ENCODE measurements around the gene CEP63. TPM values are rescaled to one million over a fixed set of nuclear protein-coding genes. Genes with fewer than 3 reads are reported as not detected.
A peak's percentile ranks its signal among the peaks of the same experiment; 100 is the strongest.

The CEP63 gene
- total RNA-seq, 2 experiments from 2014 or later = 25.3 to 27.0 TPM

DNA sequence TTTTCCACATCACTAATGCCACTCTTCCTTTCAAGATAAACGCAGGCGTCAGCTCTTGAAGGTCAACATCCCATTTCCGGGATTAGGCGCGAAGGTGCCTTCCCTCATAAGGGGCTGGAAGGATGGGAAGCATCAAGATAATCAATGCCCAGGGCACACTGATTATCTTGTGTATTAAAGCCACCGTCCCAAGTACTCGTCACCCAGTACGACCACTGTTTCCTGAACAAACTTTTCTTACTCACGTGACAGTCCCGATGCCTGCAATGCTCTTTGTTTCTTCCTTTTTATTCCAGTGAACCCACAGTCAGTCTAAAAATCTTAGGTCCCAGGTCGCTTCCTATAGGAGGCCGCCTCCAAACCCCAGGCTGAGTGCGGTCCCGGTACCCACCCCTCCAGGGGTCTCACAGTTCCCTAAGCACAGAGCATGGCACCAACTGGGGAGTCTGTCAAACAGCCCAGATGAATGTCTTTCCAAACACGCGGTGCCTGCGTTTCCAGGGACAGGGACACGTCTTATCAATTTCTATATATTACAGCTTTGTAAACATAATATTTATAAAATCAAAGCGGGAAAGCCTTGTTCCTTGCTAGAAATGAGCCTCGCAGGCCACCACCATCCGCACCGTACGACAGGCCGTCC is 661 bp upstream of the CEP63 start:
- peak overlapping the region; percentile 99 for H3K27ac Mint-ChIP-seq
- POLR2A ChIA-PET = interaction anchor here (1.0 to 1.8 kb wide), 6 partner anchors 8 to 253 kb away, joined by 3 to 6 read pairs (median 5); partner anchors contain the start of gene RYK
- peaks cover 43% of the 10 kb centered on the region for H3K4me1 Mint-ChIP-seq (ENCODE audit: low read depth)
- H3K27me3 Mint-ChIP-seq = no peaks in the 10 kb centered on the region
- TF ChIP-seq, protein P1, sequence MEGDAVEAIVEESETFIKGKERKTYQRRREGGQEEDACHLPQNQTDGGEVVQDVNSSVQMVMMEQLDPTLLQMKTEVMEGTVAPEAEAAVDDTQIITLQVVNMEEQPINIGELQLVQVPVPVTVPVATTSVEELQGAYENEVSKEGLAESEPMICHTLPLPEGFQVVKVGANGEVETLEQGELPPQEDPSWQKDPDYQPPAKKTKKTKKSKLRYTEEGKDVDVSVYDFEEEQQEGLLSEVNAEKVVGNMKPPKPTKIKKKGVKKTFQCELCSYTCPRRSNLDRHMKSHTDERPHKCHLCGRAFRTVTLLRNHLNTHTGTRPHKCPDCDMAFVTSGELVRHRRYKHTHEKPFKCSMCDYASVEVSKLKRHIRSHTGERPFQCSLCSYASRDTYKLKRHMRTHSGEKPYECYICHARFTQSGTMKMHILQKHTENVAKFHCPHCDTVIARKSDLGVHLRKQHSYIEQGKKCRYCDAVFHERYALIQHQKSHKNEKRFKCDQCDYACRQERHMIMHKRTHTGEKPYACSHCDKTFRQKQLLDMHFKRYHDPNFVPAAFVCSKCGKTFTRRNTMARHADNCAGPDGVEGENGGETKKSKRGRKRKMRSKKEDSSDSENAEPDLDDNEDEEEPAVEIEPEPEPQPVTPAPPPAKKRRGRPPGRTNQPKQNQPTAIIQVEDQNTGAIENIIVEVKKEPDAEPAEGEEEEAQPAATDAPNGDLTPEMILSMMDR (IDR thresholded peaks at IDR 0.05) = no peak
- H3K9me3 Mint-ChIP-seq = no peaks in the 10 kb centered on the region
- intact Hi-C loops (cut with micrococcal nuclease) = no loop called here
- CTCF ChIA-PET = interaction anchor here (1.2 to 8.0 kb wide), 4 partner anchors 10 to 273 kb away, joined by 3 to 68 read pairs (median 12); no protein-coding TSS in a partner anchor
- ATAC-seq (peak; percentile 8), DNase-seq (peak; percentile 95)
- H3K4me3 Mint-ChIP-seq = peak overlapping the region; percentile 91
- peaks cover 39% of the 10 kb centered on the region for H3K36me3 Mint-ChIP-seq (ENCODE audit: low read depth)

DNA sequence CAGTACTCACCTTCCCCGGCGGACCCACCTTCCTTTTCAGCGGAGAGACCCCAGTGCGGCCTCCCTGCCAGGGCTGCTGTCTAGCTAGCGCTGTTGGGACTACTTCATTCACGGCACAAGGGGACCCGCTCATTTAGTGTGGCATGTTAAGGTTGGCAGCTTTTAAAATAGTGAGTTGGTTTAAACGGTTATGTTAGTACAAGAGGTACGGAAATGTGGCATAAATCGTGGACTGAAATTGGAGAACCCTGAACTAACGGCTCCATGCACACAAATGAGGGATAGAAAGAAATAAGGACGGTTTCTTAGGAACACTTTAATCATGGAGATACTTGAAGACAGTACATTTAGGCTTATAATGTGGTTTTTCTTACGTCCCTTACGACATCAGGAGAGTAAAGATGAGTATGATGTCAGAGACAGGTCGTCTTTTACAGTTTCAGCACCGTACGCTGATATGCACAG is 752 bp downstream of the CEP63 start:
- ChIA-PET POLR2A (interaction anchor here (1.0 to 1.5 kb wide), 5 partner anchors 9 to 250 kb away, joined by 3 to 5 read pairs (median 4); no protein-coding TSS in a partner anchor), CTCF (interaction anchor here (1.0 to 8.0 kb wide), 5 partner anchors 8 to 274 kb away, joined by 3 to 68 read pairs (median 4); no protein-coding TSS in a partner anchor)
- peak; percentile 8 for ATAC-seq
- H3K27ac Mint-ChIP-seq = peak overlapping the region; percentile 99
- no peaks in the 10 kb centered on the region for H3K27me3 Mint-ChIP-seq
- TF ChIP-seq, protein P1 (IDR thresholded peaks at IDR 0.05) = no peak
- peak; percentile 32 for DNase-seq
- H3K36me3 Mint-ChIP-seq (ENCODE audit: low read depth) = peaks cover 31% of the 10 kb centered on the region
- intact Hi-C loops (cut with micrococcal nuclease) = no loop called here
- H3K9me3 Mint-ChIP-seq = no peaks in the 10 kb centered on the region
- peak overlapping the region; percentile 91 for H3K4me3 Mint-ChIP-seq
- H3K4me1 Mint-ChIP-seq (ENCODE audit: low read depth) = peaks cover 47% of the 10 kb centered on the region

DNA sequence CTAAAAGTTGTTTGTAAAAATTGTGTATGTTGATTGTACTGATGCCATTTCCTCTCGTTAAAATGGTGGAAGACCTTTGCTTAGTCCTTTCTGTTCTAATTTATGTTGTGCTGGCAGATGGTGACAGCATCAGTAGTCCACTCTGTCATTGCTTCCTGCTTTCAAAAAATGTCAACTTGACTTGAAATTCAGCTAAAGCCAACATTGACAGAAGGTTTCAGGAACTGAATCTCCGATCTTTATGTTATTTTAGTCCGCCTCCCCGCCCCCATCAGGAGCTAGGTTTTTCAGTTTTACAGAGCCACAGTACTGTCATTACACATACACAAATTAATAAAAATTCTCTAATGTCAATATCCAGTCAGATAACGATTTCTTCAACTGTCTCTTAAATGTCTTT is 1.5 kb downstream of the CEP63 start:
- no peaks in the 10 kb centered on the region for H3K9me3 Mint-ChIP-seq
- CTCF ChIA-PET = interaction anchor here (1.0 to 8.0 kb wide), 4 partner anchors 9 to 180 kb away, joined by 3 to 68 read pairs (median 4); no protein-coding TSS in a partner anchor
- H3K4me3 Mint-ChIP-seq = peak overlapping the region; percentile 91
- TF ChIP-seq, protein P1 (IDR thresholded peaks at IDR 0.05) = no peak
- H3K27ac Mint-ChIP-seq = peak overlapping the region; percentile 99
- ATAC-seq (no peak), DNase-seq (no peak)
- POLR2A ChIA-PET = no interaction called here
- peaks cover 30% of the 10 kb centered on the region for H3K36me3 Mint-ChIP-seq (ENCODE audit: low read depth)
- peaks cover 48% of the 10 kb centered on the region for H3K4me1 Mint-ChIP-seq (ENCODE audit: low read depth)
- intact Hi-C loops (cut with micrococcal nuclease) = no loop called here
- H3K27me3 Mint-ChIP-seq = no peaks in the 10 kb centered on the region

DNA sequence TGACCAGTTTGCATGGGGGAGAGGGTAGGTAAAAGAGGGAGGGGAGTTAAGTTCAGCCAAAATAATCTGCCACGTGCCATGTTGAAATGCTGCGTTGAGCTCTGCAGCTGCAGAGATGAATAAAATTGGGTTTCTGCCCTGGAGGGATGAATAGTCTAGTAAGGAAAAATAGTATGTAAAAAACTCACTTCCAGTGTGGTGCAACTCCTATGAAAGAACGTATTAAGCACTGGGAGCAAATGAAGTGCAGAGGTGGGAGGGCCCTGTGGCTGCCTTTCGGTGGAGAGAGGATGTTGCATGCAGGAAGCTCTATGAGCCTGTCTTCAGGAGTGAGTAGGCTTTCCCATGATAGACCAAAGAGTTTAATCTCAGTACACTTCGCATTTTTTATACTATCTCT is 8.6 kb downstream of the CEP63 start:
- H3K27ac Mint-ChIP-seq = no peak overlapping the region
- DNase-seq = no peak
- no peaks in the 10 kb centered on the region for H3K9me3 Mint-ChIP-seq
- ATAC-seq = peak; percentile 43
- no peak overlapping the region for H3K4me3 Mint-ChIP-seq
- intact Hi-C loops (cut with micrococcal nuclease) = no loop called here
- ChIA-PET POLR2A (no interaction called here), CTCF (interaction anchor here (0.9 to 2.9 kb wide), 2 partner anchors 9 to 200 kb away, joined by 3 to 11 read pairs; partner anchors contain the start of genes ANAPC13 and CEP63)
- peaks cover 43% of the 10 kb centered on the region for H3K36me3 Mint-ChIP-seq (ENCODE audit: low read depth)
- H3K27me3 Mint-ChIP-seq = no peaks in the 10 kb centered on the region
- H3K4me1 Mint-ChIP-seq (ENCODE audit: low read depth) = peaks cover 59% of the 10 kb centered on the region
- TF ChIP-seq, protein P1 (IDR thresholded peaks at IDR 0.05) = no peak

DNA sequence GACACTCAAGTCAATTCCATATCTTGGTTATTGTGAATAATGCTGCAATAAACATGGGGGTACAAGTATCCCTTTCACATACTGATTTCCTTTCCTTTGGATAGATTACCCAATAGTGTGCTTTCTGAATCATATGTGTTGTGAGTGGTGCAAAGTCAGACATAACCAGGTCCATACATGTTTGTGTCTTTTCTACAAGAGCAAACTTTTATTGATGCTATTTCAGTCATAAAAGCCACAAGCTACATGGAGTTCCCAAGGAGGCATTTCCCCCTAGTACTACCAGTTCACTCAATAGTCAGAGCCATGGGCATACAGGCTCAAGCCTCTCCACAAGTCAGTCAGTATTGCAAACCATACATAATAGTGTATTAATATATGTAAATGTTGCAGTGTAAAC is 10.1 kb downstream of the CEP63 start:
- ChIA-PET POLR2A (no interaction called here), CTCF (interaction anchor here (2.9 kb wide), 1 partner anchor 10 kb away, joined by 11 read pairs; the partner anchor contains the start of genes ANAPC13 and CEP63)
- H3K36me3 Mint-ChIP-seq (ENCODE audit: low read depth) = peaks cover 55% of the 10 kb centered on the region
- intact Hi-C loops (cut with micrococcal nuclease) = no loop called here
- H3K27me3 Mint-ChIP-seq = no peaks in the 10 kb centered on the region
- H3K4me1 Mint-ChIP-seq (ENCODE audit: low read depth) = peaks cover 61% of the 10 kb centered on the region
- DNase-seq = no peak
- TF ChIP-seq, protein P1 (IDR thresholded peaks at IDR 0.05) = no peak
- no peak for ATAC-seq
- no peak overlapping the region for H3K4me3 Mint-ChIP-seq
- H3K9me3 Mint-ChIP-seq = peaks cover 5% of the 10 kb centered on the region
- no peak overlapping the region for H3K27ac Mint-ChIP-seq

Data from activated CD8-positive, alpha-beta T cell treated with anti-CD3 and anti-CD28 coated beads for 36 hours (primary cell).